HG02970 (cell line): Measurements from ENCODE around the gene ATG16L1.

ENCODE experiments used
- ATAC-seq: cut with Tn5 transposase; IDR thresholded peaks from one replicate; pipeline ENCODE4 v1.9.1; 2021; ENCODE audit warnings: mild to moderate bottlenecking, moderate library complexity, moderate number of reproducible peaks; ENCODE audit not compliant: unreplicated experiment, low FRiP score

Gene ATG16L1

GRCh38 chr2:233226511-233227031 lies 24.9 kb upstream of the ATG16L1 start:
- ATAC-seq: no peak

GRCh38 chr2:233227346-233227978 lies 24.0 kb upstream of the ATG16L1 start:
- no peak for ATAC-seq

DNA sequence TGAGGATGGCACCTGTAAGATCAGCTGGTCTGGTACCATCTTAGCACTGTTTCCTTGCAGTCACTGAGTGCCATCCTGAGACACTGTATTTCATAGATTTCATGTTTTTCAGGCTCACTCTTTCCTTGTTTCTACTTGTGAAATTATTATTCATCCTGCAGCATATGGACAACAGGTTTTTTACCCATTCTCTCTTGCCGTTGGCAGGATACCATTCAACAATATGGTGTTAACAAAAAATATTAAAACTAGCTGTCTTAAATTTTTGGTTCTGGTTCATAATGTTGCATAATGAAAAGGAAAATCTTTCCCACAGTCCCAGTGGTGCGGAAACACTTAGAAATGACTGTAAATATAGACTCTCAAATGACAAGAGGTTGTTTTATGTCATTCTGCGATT lies 23.1 kb upstream of the ATG16L1 start:
- ATAC-seq: no peak

DNA sequence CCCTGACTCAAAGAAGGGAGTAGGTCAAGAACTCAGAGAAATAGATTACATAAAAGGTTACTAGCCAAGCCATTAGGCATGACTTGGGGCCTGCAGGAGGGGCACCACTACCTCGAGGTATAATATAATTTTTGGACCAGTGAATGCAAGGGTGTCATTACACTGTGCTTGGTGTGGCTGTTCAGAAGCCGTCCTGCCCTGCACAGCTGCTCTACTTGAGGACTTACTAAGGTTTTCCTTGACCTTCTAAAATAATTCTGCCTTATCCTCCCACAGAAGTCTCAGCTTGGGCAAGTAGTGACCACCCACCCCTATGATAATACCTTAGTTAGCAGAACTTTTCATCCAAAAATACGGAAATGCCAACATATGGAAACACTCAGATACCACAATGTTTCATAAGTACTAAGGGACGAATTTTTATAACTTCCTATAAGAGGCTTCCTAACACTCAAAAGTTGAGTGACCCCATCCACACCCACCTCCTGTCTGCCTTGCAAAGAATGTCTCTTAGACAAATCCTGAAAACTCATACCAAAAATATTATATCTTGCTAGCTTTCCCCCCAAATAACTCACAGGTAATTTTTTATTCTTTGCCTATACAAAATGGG lies 17.7 kb upstream of the ATG16L1 start:
- no peak for ATAC-seq

- no peak for ATAC-seq
Measured at GRCh38 chr2:233234264-233234663, 17.2 kb upstream of the ATG16L1 start.

DNA sequence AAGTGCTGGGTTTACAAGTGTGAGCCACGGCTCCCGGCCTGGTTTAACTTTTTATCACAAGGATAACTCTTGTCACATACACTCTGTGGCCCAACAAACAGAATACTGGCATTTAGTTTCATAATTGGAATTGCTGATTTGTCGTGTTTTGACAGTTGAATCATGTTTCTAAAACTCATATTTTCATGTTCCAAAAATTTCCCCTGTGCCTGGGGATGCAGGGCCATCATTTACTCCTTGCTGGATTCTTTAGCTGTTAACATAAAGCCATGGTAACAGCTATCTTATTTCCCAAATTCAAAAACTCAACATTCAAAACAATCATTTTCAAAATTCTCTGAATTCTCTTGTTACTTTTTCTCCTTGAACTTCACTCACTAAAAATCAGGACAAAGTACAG lies 16.5 kb upstream of the ATG16L1 start:
- ATAC-seq: no peak

- no peak for ATAC-seq
Measured at GRCh38 chr2:233235977-233236376, 15.5 kb upstream of the ATG16L1 start.

- ATAC-seq: no peak
Measured at GRCh38 chr2:233236820-233237589, 14.5 kb upstream of the ATG16L1 start.

- no peak for ATAC-seq
Measured at GRCh38 chr2:233240897-233241296, 10.6 kb upstream of the ATG16L1 start.

- no peak for ATAC-seq
Measured at GRCh38 chr2:233241803-233242202, 9.7 kb upstream of the ATG16L1 start.

DNA sequence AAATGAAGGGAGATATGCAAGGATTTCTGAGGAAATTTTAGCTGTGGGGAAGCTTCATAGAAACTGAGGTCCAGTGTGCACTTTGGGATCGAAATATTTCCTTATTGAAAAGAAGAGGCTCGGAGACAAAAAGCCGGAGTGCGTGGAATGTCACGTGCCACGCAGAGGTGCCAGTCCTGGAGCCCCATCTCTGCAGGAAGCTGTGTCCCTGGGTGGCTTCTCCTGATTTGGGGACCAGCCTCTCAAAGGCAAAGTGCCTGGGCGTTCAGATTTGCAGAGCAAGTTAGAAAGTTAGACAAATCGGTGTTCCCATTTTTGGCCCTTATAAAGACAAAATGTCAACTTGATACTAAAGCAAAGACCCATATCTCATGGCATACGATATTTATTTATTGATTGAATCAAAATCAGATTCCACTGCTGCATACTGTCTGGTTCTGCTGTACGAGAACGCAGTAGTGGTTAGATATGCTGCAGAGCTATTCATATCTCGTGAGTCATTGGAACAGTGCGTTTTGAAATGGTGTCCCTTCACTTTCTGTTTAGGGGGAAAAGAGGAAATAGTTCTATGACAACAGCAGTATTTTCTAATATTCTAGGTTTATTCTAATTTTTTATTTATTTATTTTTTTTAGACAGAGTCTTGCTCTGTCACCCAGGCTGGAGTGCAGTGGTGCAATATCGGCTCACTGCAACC lies 9.1 kb upstream of the ATG16L1 start:
- no peak for ATAC-seq

DNA sequence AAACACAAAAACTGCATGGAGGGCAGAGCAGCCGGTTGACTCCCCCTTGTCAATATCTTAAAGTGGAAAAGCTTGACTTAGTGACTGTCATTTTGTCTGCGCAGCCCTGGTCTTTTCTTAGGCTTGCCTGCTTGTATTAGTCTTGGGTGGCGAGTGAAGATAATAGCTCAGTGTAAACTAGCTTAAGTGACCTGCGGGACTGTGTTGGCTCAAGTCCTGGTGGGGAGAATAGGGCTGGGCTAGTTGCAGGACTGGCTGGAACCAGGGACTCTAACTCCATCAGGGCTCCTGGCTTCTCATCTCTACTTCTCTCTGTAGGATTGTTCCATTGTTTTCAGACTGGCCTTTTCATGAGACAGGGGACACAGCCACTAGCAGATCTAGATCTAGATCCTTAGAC lies 8.1 kb upstream of the ATG16L1 start:
- no peak for ATAC-seq

DNA sequence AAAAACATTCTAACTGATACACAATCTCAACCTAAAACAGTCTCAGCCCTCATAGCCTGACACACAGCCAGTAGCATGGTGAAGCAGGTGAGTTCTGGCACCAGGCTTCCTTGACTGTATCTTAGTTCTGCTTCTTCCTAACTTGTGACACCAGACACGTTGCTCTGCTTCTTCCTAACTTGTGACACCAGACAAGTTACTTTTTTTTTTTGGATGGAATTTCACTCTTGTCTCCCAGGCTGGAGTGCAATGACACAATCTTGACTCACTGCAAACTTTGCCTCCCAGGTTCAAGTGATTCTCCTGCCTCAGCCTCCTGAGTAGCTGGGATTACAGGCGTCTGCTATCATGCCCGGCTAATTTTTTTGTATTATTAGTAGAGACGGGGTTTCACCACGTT lies 6.7 kb upstream of the ATG16L1 start:
- no peak for ATAC-seq

DNA sequence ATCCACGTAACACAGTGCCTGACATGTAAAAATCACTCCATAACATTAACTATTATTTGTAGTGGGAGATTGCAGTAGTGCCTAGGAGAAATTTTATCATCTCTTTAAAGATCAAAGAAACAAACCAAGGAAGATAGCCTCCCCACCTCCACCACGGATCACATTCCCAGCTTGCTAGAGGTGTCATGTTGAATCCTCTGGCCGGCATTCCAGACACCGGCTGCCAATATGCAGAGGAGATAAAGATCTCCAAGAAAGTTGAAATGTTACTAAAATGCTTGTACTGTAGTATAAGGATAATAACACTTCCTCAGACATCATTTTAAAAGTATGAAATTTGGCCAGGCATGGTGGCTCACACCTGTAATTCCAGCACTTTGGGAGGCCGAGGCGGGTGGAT lies 6.1 kb upstream of the ATG16L1 start:
- ATAC-seq: no peak

- ATAC-seq: no peak
Measured at GRCh38 chr2:233247116-233247515, 4.4 kb upstream of the ATG16L1 start.

DNA sequence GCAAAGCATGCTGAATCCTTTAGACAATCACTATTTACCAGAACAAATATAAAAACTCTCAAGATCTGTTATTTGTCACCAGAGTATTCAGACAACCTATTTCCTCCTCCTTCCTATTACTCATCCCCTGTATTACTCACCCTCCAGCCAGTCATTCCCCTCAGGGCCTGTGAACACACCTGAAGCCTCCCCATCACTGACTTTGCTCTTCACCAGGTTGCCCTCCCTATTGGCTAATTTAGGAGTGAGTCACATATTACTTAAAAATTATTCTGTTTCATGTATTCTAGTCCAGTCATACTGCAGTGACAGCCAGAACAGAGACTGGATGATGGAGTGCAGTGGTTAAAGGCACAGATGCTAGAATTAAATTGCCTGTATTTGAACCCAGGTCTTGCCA lies 3.7 kb upstream of the ATG16L1 start:
- ATAC-seq: no peak

DNA sequence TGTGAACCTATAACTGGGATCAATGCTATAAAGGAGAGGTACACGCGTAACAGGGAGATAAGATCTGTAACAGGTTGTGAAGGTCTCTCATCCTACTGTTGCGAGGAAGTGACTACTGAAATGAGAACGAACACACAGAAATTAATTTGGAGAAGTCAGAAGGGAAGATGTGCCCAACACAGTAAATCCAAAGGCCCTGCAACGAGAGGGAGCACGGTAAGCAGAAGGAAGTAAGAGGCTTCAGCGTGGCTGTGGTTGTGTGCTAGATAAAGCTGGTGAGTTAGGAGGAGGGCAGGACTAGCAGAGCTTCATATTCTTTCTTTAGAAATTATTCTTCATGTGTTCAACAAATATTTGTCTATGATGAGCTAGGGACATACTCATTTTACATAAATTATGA lies 2.5 kb upstream of the ATG16L1 start:
- no peak for ATAC-seq

GRCh38 chr2:233250568-233250967 lies 905 bp upstream of the ATG16L1 start:
- ATAC-seq: no peak

- no peak for ATAC-seq
Measured at GRCh38 chr2:233250985-233251305, 528 bp upstream of the ATG16L1 start.

DNA sequence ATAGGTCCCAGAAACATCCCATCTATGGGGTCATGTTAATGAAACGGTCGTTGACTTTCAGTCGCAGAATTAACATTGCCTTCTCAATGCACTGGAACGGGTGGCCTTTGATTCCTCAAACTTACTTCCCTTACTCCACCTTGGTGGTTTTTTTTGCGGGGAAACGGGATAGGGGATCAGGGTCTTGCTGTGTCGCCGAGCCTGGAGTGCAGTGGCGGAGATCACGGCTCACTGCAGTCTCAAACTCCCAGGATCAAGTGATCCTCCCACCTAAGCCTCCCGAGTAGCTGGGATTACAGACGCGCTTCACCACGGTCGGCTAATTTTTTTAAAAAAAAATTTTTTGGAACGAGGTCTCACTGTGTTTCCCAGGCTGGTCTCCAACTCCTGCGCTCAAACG lies 754 bp downstream of the ATG16L1 start:
- ATAC-seq: no peak

- no peak for ATAC-seq
Measured at GRCh38 chr2:233255151-233255550, 3.7 kb downstream of the ATG16L1 start.
